Activated CD4-positive, alpha-beta T cell treated with anti-CD3 and anti-CD28 coated beads, Interleukin-2, amount 50 U/mL, for 1 hour (primary cell): ENCODE data around the gene NLN.
"Not testable (repeated sequence)": the region's sequence is repeated elsewhere in the genome, so short reads cannot be mapped to it uniquely, and the experiment has no call there.

ENCODE experiments used
- DNase-seq: peaks from one replicate; pipeline ENCODE4 v3.0.0-alpha.2; 2020

NLN gene

DNA sequence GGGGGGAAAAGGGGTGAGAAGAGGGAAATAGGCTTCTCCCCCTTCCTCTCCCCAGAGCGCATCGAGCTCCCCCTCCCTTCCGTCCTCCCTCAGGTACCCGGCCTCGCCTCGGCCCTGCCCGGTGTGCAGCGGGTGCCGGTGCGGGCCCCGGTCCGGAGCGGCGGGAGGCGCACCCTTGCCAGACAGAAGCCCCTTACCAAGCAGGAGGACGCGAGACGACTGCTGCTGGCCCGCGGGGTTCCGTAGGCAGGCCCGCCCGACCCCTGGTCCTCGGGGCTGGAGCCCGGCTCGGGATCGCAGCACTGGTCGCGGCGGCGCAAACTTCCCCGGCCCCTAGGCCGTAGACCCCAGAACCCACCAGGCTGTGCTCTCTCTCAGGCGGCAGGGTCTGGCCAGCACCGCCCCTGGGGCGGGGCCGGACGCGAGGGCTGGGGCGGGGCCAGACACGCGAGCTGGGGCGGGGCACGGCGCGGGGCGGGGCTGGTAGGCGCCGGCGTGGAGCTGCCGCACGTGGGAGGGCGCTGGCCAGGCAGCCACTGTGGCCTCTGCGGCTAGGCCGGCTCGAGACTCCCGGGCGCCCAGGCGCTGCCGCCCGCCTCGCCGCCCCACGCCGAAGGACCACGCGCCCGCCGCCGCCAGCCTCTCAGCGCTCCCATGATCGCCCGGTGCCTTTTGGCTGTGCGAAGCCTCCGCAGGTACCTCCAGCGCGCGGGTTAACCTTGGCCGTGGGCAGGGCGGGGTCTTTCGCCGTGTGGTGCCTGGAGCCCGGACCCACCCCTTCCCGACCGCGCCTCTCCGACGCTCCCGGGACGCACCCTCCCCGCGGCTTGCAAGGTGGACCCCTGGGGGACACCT is at the start of gene NLN, which contains the start of gene SGTB:
TSS of gene NLN (plus strand) at position 486 of the 855 bp plus-strand sequence. CDS start at position 655, 169 bp downstream.
TSS of gene SGTB (minus strand) at position 390 of the 855 bp plus-strand sequence. CDS start 1,302 bp downstream, outside the sequence.
- peak; percentile 81 for DNase-seq

DNA sequence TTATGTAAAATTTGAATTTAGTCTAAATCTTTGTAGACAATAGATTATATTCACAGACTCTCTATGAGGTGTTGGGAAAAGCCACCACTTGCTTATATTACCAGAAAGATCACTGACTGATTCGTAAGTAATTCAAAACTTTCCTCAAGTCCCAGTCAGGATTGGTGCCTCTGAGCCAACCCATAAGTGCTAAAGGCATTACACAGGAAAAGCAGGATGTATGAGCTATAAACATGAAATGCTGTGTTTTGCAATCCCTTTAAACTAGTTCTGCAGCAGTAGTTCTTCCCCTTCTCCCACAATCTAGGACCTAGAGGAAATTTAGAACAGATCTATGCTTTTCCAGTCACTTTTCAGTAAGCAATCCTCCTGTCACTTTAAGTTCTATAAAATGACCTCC is 49.2 kb upstream of the NLN start:
- DNase-seq = no peak

DNA sequence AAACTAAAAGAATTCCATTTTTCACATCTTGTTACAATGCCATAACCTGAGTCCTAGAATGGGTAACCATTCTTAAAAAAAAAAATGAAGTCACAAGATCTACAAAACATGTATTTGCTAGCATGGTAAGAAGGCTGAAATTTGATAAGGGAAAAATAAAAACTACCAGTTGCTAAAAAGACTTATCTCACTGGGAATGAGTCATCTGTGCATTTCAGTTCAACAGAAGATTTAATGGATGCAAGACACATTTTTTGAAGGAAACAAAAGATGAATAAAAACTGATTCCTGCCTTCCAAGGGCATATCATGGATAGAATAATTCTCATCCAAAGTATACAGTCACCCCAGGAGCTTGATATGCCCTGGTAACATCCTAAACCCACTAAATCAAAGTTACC is 47.3 kb upstream of the NLN start:
- no peak for DNase-seq

DNA sequence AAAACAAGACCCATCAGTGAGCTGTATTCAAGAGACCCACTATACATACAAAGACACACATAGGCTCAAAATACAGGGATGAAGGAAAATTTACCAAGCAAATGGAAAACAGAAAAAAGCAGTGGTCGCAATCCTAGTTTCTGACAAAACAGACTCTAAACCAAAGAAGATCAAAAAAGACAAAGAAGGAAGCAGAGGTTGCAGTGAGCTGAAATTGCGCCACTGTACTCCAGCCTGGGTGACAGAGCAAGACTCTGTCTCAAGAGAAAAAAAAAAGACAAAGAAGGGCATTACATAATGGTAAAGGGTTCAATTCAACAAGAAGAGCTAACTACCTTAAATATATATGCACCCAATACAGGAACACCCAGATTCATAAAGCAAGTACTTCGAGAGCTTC is 45.9 kb upstream of the NLN start:
- DNase-seq = not testable (repeated sequence)

DNA sequence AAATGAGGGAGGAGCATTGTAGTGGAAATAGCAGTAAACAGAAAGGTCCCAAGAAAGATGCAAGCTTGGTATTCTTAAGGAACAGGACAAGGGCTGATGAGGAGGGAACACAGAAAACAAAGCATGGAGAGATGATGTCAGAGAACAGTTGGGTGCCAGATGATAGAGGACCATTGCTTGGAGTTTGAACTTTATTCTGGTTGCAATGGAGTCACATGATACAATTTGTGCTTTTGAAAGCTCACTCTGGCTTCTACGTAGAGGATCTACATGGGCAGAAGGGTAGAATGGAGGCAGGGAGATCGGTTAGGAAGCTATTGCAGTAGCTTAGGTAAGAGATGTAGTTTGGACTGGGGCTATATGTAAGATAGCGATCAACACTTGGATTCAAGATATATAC is 39.9 kb upstream of the NLN start:
- DNase-seq = no peak

DNA sequence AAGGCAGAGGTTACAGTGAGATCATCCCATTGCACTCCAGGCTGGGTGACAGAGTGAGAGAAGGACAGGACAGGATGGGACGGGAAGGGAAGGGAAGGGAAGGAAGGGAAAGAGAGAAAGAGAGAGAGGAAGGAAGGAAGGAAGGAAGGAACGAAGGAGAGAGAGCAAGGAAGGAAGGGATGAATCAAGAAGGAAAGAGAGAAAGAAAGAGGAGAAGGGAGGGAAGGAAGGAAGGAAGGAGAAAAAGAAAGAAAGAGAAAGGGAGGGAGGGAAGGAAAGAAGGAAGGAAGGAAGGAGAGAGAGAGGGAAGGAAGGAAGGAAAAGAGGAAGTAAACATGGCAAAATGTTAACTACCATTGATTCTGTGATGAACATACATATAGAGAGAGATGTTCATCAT is 28.9 kb upstream of the NLN start:
- no peak for DNase-seq

DNA sequence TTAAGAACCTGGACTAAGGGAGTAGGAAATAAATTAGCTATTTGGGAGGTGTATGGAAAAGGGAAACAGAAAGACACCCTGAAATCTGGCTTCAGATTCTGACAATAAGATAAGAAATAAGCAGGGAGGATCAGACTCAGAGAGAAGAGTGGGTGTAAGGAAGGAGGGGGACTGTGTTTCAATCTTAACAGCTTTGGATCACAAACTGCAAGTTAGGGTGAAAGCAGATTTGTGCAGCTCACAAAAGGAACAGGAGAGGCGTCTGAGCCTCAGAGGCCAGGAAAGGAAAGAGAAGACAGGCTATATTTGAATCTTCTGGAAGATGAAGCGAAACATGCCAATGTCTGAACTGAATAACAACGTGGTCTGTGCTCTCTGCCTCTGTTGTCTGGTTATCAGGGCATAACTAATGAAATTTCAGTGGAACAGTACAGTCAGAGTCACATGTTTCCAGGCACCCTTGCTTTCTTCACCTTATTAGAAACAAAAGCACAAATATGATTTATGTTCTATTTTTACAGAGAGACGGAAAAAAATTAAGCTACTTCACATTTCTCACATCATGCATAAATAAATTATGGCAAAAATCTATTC is 26.7 kb upstream of the NLN start:
- DNase-seq = no peak

DNA sequence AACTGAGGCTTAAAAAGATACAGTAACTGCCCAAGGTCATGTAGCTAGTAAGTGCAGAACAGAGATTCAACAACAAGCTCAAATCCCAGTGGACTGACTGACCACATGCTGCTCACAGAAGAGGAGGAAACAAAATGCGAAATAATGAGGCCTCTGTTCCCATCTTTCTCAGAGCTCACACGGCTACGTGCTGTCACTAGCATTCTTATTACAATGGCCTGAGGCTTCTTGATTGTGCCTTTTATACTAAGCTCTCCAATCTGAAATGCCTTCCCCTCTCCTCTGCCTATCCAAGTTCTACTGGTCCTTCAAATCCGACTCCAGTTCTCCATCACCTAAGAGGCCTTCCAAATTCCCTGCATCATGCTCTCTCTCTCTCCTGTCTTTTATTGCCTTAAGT is 26.1 kb upstream of the NLN start:
- no peak for DNase-seq

DNA sequence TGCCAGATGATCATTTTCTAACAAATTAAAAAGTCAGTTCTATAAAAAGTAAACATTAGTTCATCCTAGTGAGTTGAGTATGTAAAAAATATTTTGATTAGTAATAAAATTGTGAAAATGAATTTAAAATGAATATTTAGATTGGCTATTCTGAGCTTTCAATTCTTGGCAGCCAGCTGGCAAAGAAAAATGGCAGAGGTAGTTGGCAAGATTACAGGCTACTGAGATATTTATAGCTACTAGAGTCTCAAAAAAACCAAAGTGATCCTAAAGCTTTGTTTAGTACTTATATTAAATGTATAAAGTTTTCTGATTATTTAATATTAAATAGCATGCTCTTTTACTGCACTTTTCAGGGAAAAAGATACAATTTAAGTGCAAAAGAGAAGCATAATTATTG is 25.1 kb upstream of the NLN start:
- DNase-seq = no peak

DNA sequence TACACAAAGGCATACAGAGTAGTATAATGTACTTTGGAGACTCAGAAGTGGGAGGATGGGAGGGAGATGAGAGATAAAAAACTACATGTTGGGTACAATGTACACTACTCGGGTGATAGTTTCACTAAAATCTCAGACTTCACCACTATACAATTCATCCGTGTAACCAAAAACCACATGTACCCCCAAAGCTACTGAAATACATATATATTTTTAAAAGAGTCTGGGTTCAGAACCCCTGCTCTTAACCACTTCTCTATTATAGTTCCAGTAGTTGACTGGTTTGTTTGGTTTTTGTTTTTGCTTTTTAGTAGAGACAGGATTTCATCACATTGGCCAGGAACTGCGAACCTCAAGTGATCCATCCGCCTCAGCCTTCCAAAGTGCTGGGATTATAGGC is 22.7 kb upstream of the NLN start:
- DNase-seq = no peak

DNA sequence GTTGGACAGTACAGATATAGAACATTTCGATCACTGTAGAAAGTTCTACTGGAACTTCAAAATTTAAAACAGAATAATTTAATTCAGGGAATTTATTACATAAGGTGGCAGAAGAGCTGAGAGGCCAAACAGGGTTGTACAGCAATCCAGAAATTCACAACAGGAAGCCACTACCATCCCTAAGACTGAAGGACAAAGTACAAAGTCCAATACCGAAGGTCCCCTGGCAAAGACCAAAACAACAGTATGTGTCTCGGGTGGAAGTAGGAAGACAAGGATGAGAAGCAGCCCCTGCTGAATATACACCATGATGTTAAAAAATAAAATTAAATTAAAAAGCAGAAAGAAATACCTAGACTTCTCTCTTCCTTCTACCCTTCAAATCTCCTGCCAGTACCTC is 20.0 kb upstream of the NLN start:
- no peak for DNase-seq

DNA sequence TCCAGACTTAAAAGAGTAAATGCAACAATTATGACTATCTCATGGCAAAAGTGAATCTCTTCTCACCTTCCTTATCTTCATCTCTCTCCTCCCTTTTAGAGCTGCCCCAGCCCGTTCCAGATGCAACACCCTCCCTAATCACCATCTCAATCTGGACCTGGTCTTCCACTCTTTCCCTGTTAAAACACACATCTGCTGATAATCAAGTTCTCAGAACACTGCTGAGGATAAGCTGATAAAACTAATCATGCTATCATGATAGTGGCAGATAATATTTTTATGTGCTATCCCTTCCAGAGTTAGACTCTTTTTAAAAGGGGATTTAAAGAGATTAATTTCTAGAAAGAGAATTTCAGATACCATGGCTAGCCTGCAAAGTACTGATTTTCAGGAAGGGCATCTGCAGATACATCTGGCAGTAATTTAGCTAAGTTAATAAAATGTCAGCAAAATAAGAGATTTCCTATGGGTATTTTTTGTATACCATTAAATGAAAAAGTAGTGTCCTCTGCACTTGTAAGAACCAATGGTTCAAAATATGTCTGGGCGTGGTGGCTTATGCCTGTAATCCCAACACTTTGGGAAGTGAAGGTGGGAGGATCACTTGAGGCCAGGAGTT is 17.3 kb upstream of the NLN start:
- DNase-seq = no peak

DNA sequence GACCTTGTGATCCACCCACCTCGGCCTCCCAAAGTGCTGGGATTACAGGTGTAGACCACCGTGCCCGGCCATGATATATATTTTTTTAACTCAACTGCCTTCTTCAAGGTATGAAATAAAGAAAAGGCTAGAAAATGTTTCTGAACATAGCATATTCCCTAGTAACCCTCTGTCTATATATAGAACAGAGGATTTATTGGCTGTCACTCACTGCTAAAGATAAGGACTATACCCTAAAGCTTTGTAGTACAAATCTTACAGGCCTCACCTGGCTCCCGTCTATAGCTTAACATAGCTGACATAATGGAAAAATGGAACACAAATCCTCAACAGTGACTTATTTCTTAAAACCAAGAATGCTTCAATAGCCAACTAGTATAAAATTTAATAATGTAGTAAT is 14.3 kb upstream of the NLN start:
- DNase-seq = no peak

DNA sequence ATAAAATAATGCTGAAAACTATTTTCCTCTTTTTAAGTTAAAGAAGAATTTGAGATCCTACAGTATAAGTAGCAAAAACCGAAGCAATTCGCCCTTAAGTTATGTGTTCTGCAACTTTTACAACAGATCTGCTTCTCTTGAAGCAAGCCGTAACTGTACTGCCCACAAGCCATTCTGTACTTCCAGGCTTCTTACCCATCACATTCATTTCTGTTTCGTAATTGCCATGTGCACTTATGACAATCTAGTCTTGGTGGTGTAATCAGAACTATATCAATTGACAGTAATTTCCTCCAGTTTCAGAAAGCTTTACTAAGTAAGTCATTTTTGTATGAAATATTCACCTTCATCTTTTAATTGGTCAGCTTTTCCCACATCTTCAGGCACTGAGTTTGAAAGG is 13.9 kb upstream of the NLN start:
- DNase-seq = no peak

DNA sequence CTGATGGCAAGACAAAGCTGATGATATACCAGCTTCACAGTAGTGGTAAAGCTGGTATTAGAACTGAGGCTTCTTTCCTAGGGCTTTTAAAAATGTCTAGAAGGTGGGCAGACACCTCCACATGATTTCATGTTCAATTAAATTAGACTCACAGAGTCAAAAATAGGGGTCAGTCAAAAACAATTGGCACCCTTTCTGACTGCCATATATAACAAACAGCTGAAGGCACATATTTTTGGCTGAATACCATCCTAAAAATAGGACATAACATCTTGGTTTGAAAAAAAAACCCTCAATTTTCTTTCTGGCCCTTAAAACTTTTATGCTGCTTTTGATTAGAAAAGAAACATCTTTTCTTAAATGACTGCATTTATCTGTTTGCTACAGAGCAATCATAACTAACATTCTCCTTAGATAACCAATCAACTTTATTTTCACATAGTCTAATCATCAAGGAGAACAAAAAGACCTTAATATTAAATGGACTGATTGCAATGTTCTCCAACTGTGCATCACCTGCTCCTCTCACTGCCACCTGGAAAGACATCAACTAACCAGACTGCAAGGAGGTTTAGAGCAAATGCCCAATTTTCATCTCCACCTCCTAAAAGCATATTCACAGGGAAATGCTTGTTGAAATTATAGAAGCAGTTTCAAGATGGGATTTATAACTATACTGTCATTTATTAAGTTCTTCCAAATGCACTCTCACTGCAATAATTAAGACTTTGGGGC is 3.3 kb upstream of the NLN start:
- no peak for DNase-seq

DNA sequence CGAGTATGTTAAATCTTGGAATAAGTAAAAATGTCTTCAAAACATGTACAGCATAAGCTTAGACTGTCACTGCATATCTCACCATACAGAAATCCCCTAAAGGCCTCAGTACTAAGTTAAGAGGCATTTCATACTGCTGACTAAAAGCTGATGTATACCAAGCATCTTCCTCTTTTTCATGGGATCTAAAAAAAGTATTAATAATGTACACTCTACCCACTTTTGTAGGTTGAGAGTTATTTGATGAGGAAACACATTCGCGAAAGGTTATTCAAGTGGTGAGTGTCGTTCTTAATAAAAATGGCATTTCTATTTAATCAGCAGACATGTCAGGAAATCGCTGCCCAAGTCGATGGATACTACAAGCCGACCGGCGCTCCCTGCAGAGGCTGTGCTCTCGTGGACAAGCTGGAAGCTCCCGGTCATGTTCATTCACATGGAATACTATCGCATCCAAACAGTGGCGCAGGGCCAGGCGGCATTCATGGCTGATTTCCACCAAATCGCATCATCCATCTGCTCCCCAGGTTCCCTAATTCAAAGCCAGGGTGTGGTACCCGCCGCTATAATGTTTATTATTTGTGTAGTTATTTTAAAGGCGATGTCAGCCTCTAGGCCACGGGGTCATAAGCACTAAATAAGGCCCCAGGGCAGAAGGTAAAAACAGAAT is 820 bp upstream of the NLN start:
- DNase-seq = no peak

DNA sequence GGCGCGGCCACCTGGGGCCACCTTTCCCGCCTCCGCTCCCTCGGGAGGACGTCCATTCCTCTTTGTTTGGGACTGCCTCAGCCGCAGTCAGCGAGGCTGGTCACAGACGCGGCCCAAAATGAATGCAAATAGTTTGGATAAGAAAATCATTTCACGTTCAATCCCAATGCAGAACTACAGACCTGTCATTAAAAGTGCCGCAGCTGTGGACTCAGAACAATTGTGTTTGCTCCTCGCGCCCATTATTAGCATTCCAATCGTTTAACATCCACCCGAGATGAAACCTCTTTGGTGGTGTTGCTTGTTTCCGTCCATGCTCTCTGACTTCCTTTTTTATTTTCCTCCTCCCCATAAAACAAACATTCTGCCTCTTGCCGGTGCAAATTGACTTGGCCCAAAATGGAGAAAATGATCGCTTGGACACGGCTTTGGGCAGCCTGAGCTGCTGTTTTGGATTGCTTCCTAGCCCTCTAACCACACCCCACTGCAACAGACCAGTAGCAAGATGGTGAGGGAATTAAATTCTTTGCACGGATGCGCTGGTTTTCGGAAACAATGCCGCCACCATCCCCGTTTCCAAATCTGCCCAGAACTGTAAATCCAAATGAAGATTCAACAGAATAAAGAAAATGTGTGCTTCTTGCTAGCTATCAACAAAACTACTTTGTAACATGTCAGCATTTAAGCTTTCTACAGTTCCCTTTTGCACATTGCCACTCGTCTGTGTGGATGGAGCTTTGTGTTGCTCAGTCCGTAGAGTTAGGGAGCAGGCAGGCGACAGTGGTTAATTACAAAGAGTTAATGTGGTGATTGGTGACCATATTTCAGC is 784 bp downstream of the NLN start:
- no peak for DNase-seq

DNA sequence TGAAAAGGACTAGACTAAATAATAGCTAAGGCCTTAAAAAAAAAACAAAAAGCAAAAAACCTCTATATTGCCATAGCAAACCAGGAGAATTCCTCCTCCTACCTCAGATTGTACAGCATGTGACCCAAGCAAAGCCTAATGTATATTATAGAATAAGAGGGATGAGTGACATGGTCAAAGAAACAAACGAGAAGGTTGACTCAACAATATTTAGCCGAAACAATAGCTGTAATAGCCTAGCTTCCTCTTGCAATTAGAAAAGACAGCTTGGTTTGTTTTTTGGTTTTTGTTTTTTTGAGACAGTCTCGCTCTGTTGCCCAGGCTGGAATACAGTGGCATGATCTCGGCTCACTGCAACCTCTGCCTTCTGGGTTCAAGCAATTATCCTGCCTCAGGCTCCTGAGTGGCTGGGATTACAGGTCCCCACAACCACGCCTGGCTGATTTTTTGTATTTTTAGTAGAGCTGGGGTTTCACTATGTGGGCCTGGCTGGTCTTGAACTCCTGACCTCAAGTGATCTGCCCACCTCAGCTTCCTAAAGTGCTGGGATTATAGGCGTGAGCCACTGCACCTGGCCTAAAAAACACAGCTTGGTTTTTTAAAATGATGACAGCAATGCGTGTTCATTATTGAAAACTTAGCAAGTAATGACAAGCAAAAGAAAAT is 5.6 kb downstream of the NLN start:
- DNase-seq = no peak

DNA sequence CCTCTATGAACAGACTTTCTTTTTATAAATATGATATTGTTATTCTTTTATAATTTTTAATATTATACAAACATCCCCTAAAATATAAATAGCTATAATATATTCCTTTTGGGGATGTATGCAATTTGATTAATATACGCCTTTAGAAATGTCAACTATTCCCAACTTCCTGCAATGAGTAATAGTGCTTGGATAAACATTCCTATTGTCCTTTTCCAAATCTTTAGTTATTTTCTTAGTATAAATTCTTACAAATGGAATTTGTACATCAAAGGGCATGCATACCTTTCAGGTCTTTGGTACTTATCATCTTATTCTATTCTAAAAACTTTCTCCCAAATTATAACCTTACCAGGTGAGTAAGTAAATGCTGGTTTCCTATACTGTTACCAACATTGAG is 6.2 kb downstream of the NLN start:
- DNase-seq = no peak

DNA sequence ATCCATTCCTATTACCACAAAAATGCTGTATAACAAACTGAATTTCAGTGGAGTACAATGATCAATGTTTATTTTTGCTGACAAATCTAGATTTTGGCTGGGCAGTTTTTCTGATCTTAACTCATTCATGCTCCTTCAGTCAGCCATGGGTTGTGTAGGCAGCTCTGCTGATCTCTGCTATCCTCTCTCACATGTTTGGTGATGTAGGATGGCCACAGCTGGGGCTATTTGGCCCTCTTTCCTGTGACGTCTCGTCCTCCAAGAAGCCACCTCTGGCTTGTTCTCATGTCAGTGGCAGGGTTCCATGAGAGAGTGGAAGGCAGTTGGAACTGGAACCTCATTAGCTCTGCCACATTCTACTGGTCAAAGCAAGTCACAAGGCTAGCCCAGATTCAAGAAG is 8.9 kb downstream of the NLN start:
- DNase-seq = no peak

DNA sequence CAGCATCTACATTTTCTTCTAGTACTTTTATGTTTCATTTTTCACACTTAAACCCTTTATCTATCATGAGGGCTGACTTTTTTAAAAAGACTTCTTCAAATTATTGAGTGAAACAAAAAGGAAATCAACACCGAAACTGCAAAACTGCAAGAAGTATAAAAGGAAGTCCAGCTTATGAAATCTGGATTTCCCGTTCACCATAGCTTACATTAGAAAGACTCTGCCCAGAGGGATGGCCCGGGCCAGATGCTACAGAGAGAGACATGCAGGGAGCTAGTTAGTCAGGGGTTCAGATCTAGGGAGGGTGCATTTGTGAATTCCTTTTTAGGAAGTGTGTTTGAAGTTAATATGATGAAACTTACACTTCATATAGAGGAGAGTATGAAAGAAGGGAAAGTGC is 10.0 kb downstream of the NLN start:
- not testable (repeated sequence) for DNase-seq
